HG03103 (cell line): ENCODE data around the gene GABRG3.

Experiments
- ATAC-seq: cut with Tn5 transposase; IDR thresholded peaks from one replicate; pipeline ENCODE4 v1.9.1; 2021; ENCODE audit warnings: low read depth; ENCODE audit not compliant: unreplicated experiment

The GABRG3 gene

DNA sequence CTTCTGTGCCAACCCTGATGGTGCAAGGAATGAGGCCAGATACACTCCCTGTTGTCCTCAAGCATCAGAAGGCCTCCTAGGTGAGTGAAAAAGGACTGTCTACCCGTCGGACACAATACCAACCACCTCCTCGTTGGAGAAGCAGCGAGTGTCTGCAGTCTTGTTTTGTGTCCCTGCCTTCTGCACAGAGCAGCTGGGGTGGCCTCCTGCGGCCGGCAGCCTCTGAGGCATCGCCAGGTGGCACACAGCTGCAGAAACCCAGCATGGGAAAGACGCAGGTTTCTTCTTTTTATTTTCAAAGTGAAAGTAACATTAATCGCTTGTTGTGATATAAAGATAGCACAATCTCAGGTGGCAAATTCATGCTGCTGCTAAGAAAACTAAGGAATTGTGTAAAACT is 618.3 kb downstream of the GABRG3 start:
- ATAC-seq = no peak

GRCh38 chr15:27589782-27590181 is 618.8 kb downstream of the GABRG3 start:
- no peak for ATAC-seq
